DMS153 treated with DMSO at 0.1 percent for 48 hours (cell line): ENCODE data around the gene METTL22.
"Not testable (repeated sequence)": the region's sequence is repeated elsewhere in the genome, so short reads cannot be mapped to it uniquely, and the experiment has no call there.

Source experiments
- DNase-seq: peaks from one replicate; lab custom pipeline; 2025; ENCODE audit not compliant: unreplicated experiment; lab: John Stamatoyannopoulos, UW

Gene METTL22

GRCh38 chr16:8631373-8631772, 9.9 kb downstream of the METTL22 start:
- no peak for DNase-seq

GRCh38 chr16:8631818-8632465, 10.4 kb downstream of the METTL22 start:
- DNase-seq, result no peak

- no peak for DNase-seq
Measured at GRCh38 chr16:8632675-8633182, 11.2 kb downstream of the METTL22 start.

GRCh38 chr16:8634991-8635736, 13.7 kb downstream of the METTL22 start:
- DNase-seq, result no peak

GRCh38 chr16:8639694-8640093, 18.2 kb downstream of the METTL22 start:
- DNase-seq, result no peak

GRCh38 chr16:8641671-8642070, 20.2 kb downstream of the METTL22 start:
- DNase-seq, result no peak

GRCh38 chr16:8642146-8642545, 20.6 kb downstream of the METTL22 start:
- no peak for DNase-seq

- DNase-seq, result no peak
Measured at GRCh38 chr16:8644211-8645140, 23.0 kb downstream of the METTL22 start.

GRCh38 chr16:8645141-8645521, 23.6 kb downstream of the METTL22 start:
- no peak for DNase-seq

- DNase-seq, result no peak
Measured at GRCh38 chr16:8645831-8646230, 24.3 kb downstream of the METTL22 start.

- no peak for DNase-seq
Measured at GRCh38 chr16:8646326-8647053, 25.0 kb downstream of the METTL22 start.

- no peak for DNase-seq
Measured at GRCh38 chr16:8647721-8648318, 26.3 kb downstream of the METTL22 start.

- DNase-seq, result no peak
Measured at GRCh38 chr16:8648877-8649276, 27.4 kb downstream of the METTL22 start.

GRCh38 chr16:8649829-8650554, 28.5 kb downstream of the METTL22 start:
- no peak for DNase-seq

GRCh38 chr16:8651958-8652357, 30.5 kb downstream of the METTL22 start:
- DNase-seq, result not testable (repeated sequence)

- DNase-seq, result no peak
Measured at GRCh38 chr16:8655184-8655717, 33.8 kb downstream of the METTL22 start.

GRCh38 chr16:8656376-8656775, 34.9 kb downstream of the METTL22 start:
- no peak for DNase-seq

GRCh38 chr16:8660841-8661301, 39.4 kb downstream of the METTL22 start:
- peak; percentile 25 for DNase-seq

- DNase-seq, result no peak
Measured at GRCh38 chr16:8661703-8662102, 40.2 kb downstream of the METTL22 start.
